ENCODE results near the gene AKR7A3.
"Not testable (repeated sequence)": the region's sequence is repeated elsewhere in the genome, so short reads cannot be mapped to it uniquely, and the experiment has no call there.

AKR7A3 gene

GRCh38 chr1:19257178-19257914 lies 31.2 kb downstream of the AKR7A3 start:
- FAIRE-seq (no peak), DNase-seq (ENCODE audit: insufficient read length, low spot score) (no peak)

DNA sequence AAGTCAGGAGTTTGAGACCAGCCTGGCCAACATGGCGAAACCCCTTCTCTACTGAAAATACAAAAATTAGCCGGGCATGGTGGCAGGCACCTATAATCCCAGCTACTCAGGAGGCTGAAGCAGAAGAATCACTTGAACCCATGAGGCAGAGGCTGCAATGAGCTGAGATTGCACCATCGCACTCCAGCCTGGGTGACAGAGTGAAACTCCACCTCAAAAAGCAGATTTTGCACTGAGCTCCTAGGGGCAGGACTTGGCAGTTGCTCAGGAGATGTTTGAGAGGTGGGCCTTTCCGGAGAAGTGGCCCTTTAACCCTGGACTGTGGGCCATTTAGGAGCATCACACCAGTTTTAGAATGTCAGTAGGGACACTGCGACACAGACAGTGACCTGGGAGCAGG lies 32.3 kb downstream of the AKR7A3 start:
- not testable (repeated sequence) for DNase-seq (ENCODE audit: insufficient read length, low spot score); FAIRE-seq

DNA sequence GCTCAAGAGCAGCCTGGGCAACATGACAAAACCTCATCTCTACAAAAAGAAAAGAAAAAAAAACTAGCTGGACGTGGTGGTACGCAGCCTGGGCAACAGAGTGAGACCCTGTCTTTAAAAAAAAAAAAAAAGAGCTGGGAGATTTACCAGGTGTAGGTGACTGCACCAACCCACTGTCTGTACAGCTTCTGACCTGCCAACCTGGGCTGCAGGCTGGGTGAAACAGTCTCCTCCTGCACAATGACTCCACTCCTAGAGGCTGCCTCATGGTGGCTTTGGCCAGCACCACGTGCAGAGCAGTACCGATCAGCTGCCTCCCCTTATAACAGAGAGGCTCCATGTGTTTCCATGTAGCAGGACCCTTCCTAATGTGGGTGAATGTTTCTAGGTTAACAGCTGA lies 33.3 kb downstream of the AKR7A3 start:
- FAIRE-seq = no peak
- DNase-seq (ENCODE audit: insufficient read length, low spot score) = no peak

DNA sequence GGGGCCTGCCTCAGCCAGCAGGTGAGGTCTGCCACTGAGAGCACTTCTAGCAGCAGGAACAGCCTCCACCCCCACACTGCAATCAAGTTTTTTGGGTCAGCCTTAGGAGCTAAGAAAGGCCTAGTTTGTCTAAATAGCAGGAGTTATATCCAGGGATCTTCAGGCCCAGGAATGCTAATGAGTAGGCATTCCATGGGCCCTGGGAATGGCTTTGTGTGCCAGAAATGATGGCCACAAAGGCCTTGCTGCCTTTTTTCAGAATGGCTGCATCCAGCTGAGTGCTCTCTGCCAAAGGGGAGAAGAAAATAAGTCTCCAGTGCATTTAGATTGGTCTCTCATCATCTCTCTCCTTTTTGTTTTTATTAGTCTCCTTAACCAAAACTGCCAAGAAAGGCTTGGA lies 34.2 kb downstream of the AKR7A3 start:
- FAIRE-seq = no peak
- DNase-seq (ENCODE audit: insufficient read length, low spot score) = no peak

DNA sequence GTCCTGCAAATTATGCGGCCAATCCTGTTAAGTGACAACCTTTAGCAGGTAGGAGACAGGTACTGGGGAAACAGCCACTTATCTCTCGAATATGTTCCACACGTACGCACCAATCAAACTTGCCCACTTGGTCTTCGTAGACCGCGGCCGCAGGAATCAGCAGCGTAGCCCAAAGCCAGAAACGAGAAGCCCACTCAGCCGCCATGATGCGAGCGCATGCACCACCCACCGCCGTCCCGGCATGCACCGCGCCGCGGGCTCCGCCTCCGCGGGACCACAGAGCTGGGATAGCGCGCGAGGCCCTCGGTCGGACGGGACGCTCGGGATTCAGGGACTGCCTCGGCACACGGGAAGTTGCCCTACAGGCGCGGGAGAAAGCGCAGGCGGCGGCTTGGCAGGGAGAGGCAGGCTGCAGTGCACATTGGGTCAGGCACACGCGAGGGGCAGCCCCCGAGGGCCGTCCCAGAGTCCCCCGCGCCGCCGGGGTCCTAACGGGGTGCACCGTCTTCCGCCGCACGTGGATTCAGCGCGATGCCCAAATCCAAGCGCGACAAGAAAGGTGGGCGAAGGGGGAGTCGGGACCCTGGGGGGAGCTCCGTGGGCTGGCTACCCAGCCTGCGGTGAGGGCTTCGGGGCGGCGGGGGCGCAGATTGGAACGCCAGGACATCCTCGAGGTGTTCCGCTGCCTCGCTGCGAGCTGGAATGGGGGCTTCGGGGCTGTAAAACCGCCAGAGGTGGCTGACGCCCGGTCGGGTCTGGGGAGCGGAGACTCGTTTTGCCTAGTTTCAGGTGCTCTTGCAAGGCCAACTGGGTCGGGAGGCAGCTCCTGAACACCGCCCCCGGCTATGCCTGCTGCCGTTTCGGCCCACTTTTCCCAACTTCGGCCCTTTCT lies 37.0 kb downstream of the AKR7A3 start, which contains the start of the genes EMC1 and MRTO4:
EMC1 (minus strand) TSS at position 220 of the 892 bp plus-strand sequence; CDS start at position 205, 15 bp downstream.
MRTO4 (plus strand) TSS at position 501 of the 892 bp plus-strand sequence; CDS start at position 532, 31 bp downstream.
- FAIRE-seq (peak; percentile 95), DNase-seq (ENCODE audit: insufficient read length, low spot score) (peak; percentile 83)

GRCh38 chr1:19250629-19251304 lies 37.8 kb downstream of the AKR7A3 start:
- DNase-seq (ENCODE audit: insufficient read length, low spot score) (no peak), FAIRE-seq (no peak)

DNA sequence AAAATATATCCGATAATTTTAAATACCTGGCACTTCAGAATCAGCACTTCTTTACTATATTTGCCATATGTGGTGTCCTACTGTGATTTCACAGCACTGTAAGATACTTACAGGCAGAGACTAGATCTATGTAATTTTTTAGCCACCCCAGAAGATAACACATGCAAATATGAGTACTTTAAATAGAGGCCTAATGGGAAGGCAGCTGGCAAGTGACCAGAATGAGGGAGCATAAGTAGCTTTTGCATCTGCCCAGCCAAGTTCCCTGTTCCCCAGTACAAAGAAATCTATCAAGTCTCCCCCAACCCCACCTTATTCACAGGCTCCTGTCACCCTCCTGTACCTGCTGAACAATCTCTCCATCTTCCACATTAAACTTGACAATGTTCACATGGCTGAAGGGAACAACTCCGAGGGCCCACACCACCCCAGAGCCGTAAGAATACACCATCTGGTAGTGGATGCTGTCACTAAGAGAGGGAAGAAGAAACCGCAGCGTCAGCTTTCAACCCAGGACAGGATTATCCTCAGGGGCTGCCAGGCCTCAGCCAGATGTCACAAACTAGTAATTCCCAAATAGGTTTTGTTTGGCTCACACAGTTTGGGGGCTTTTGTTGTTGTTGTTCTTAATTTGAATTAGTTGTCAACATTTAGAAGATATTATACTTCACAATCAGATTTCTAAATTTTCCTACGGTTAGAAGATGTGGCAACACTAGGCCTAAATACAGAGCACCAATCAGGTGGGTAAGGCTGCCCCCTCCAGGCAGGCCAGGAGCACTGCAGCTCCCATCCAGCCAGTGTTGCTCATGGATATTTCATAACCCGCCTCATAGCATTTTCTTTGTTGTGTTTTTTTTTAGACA lies 47.7 kb downstream of the AKR7A3 start:
- DNase-seq (ENCODE audit: insufficient read length, low spot score) = peak; percentile 49

DNA sequence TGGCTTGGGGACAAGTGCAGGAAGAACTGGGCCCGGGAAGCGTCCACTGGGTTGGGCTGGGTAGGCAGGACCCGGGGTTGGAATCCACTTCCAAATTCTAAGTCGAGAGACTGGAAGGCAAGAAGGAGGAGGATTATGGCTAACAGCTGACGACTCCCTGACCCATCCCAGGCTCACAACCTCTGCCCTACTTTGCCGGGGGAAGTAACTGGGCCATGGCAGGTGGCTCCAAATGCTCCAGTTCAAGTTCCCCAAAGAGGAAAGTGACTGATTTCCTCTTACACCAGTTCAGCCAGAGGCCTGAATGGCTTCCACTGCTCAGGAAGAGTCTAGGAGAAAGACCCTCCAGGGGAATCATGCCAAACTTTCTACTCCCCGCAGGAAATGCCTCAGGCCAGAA lies 48.7 kb downstream of the AKR7A3 start:
- FAIRE-seq (no peak), DNase-seq (ENCODE audit: insufficient read length, low spot score) (no peak)

More for the DNA sequence above, 47.7 kb downstream of the AKR7A3 start:
- peak; percentile 89 for FAIRE-seq

- DNase-seq (ENCODE audit: insufficient read length, low spot score) (no peak), FAIRE-seq (no peak)
Observed at GRCh38 chr1:19234224-19234623, 54.3 kb downstream of the AKR7A3 start.
